H9 (cell line): ENCODE data around the gene FAAH. TPM values are rescaled to one million over a fixed set of nuclear protein-coding genes. Genes with fewer than 3 reads are reported as not detected.

Experiments
- DNase-seq: peaks from one replicate; pipeline ENCODE4 v3.0.0-alpha.2; 2017
- H2AFZ ChIP-seq: one replicate; pipeline ENCODE4 v1.6.1; 2013; ENCODE audit warnings: mild to moderate bottlenecking, low read length, control low read depth, moderate library complexity
- H2AK5ac ChIP-seq: 2 replicates; pipeline ENCODE4 v1.6.1; 2013; ENCODE audit warnings: low read length, control low read depth, mixed read lengths; ENCODE audit not compliant: insufficient read length
- H2BK120ac ChIP-seq: one replicate; pipeline ENCODE4 v1.6.1; 2013; ENCODE audit warnings: low read depth, mild to moderate bottlenecking, low read length, control low read depth, inconsistent platforms; ENCODE audit not compliant: poor library complexity, severe bottlenecking
- H2BK12ac ChIP-seq: 2 replicates; pipeline ENCODE4 v1.6.1; 2013; ENCODE audit warnings: low read length, control low read depth, mixed read lengths, low read depth; ENCODE audit not compliant: insufficient read length
- H2BK15ac ChIP-seq: 2 replicates; pipeline ENCODE4 v1.6.1; 2013; ENCODE audit warnings: low read depth, low read length, control low read depth
- H2BK20ac ChIP-seq: one replicate; pipeline ENCODE4 v1.6.1; 2013; ENCODE audit warnings: low read depth, mild to moderate bottlenecking, low read length, control low read depth, inconsistent platforms; ENCODE audit not compliant: poor library complexity, severe bottlenecking
- H2BK5ac ChIP-seq: 2 replicates; pipeline ENCODE4 v1.6.1; 2013; ENCODE audit warnings: low read length, control low read depth, mixed read lengths; ENCODE audit not compliant: insufficient read length
- H3K14ac ChIP-seq: 2 replicates; pipeline ENCODE4 v1.6.1; 2013; ENCODE audit warnings: low read length, control low read depth; ENCODE audit not compliant: insufficient read depth
- H3K18ac ChIP-seq: 2 replicates; pipeline ENCODE4 v1.6.1; 2013; ENCODE audit warnings: low read depth, mild to moderate bottlenecking, mixed read lengths, low read length, control low read depth; ENCODE audit not compliant: insufficient read length
- H3K23ac ChIP-seq: 2 replicates; pipeline ENCODE4 v1.6.1; 2013; ENCODE audit warnings: low read length, control low read depth, mixed read lengths, low read depth; ENCODE audit not compliant: insufficient read length
- H3K23me2 ChIP-seq: 2 replicates; pipeline ENCODE4 v1.6.1; 2013; ENCODE audit warnings: low read depth, mild to moderate bottlenecking, mixed read lengths, low read length, control low read depth; ENCODE audit not compliant: insufficient read length, poor library complexity, severe bottlenecking
- H3K27ac ChIP-seq: 2 replicates; pipeline ENCODE4 v1.5.1; 2013; ENCODE audit warnings: low read length, control low read depth, mixed read lengths, low read depth; ENCODE audit not compliant: insufficient read length
- H3K27me3 ChIP-seq: 2 replicates; pipeline ENCODE4 v1.6.1; 2013; ENCODE audit warnings: low read length, control low read depth, inconsistent platforms; ENCODE audit not compliant: insufficient read depth
- H3K4ac ChIP-seq: 2 replicates; pipeline ENCODE4 v1.6.1; 2013; ENCODE audit warnings: low read depth, mild to moderate bottlenecking, control low read depth, inconsistent platforms, low read length, moderate library complexity
- H3K4me1 ChIP-seq: 2 replicates; pipeline ENCODE4 v1.6.1; 2013; ENCODE audit warnings: low read length, control low read depth, inconsistent platforms; ENCODE audit not compliant: insufficient read depth
- H3K4me2 ChIP-seq: 2 replicates; pipeline ENCODE4 v1.6.1; 2013; ENCODE audit warnings: low read length, control low read depth, mixed read lengths; ENCODE audit not compliant: insufficient read length, insufficient read depth
- H3K56ac ChIP-seq: 2 replicates; pipeline ENCODE4 v1.6.1; 2013; ENCODE audit warnings: low read depth, mild to moderate bottlenecking, mixed read lengths, low read length, control low read depth; ENCODE audit not compliant: insufficient read length
- H3K79me1 ChIP-seq: 2 replicates; pipeline ENCODE4 v1.6.1; 2013; ENCODE audit warnings: low read depth, mild to moderate bottlenecking, moderate library complexity, low read length, control low read depth, inconsistent platforms; ENCODE audit not compliant: insufficient read depth, poor library complexity, severe bottlenecking
- H3K79me2 ChIP-seq: 2 replicates; pipeline ENCODE4 v1.6.1; 2013; ENCODE audit warnings: low read length, control low read depth, inconsistent platforms; ENCODE audit not compliant: insufficient read depth
- H3K9ac ChIP-seq: 2 replicates; pipeline ENCODE4 v1.6.1; 2013; ENCODE audit warnings: low read length, control low read depth, mixed read lengths; ENCODE audit not compliant: insufficient read length; ENCODE audit errors: extremely low read depth
- H3K9me3 ChIP-seq: one replicate; pipeline ENCODE4 v1.6.1; 2013; ENCODE audit warnings: low read depth, low read length, inconsistent platforms; ENCODE audit not compliant: control insufficient read depth
- H3T11ph ChIP-seq: one replicate; pipeline ENCODE4 v1.6.1; 2013; ENCODE audit warnings: mild to moderate bottlenecking, low read length, control low read depth, inconsistent platforms
- H4K20me1 ChIP-seq: one replicate; pipeline ENCODE4 v1.6.1; 2013; ENCODE audit not compliant: control insufficient read depth, insufficient read length, insufficient read depth
- H4K5ac ChIP-seq: 2 replicates; pipeline ENCODE4 v1.6.1; 2013; ENCODE audit warnings: low read depth, mild to moderate bottlenecking, mixed read lengths, low read length, control low read depth; ENCODE audit not compliant: insufficient read length
- H4K8ac ChIP-seq: replicated peaks from 2 replicates; pipeline ENCODE4 v1.6.1; 2013; ENCODE audit warnings: low read length, control low read depth, mixed read lengths, low read depth; ENCODE audit not compliant: insufficient read length
- H4K91ac ChIP-seq: 2 replicates; pipeline ENCODE4 v1.6.1; 2013; ENCODE audit warnings: low read depth, mild to moderate bottlenecking, moderate library complexity, mixed read lengths, low read length, control low read depth; ENCODE audit not compliant: insufficient read length
- H3K27ac Mint-ChIP-seq, 3 experiments: 2 replicates in 2 of 3; 3 replicates in 1 of 3; pipeline ENCODE4 v1.8.0; 2020 to 2021; ENCODE audit warnings: mixed read lengths in 3 of 3, mild to moderate bottlenecking in 1 of 3, moderate library complexity in 1 of 3
- H3K27me3 Mint-ChIP-seq: 2 replicates; pipeline ENCODE4 v1.8.0; 2021; ENCODE audit warnings: low read depth, mild to moderate bottlenecking, moderate library complexity, mixed read lengths
- H3K36me3 Mint-ChIP-seq, 3 experiments: 2 replicates in 2 of 3; 3 replicates in 1 of 3; pipeline ENCODE4 v1.8.0; 2020 to 2021; ENCODE audit warnings: low read depth in 3 of 3, mixed read lengths in 3 of 3; ENCODE audit not compliant: insufficient read depth in 1 of 3
- H3K4me1 Mint-ChIP-seq, 2 experiments: 2 replicates each; pipeline ENCODE4 v1.8.0; 2020; ENCODE audit warnings: mixed read lengths in 2 of 2
- H3K4me3 Mint-ChIP-seq, 2 experiments: 2 replicates in 1 of 2; 3 replicates in 1 of 2; pipeline ENCODE4 v1.8.0; 2020 to 2021; ENCODE audit warnings: mild to moderate bottlenecking in 2 of 2, mixed read lengths in 2 of 2, moderate library complexity in 1 of 2
- H3K9me3 Mint-ChIP-seq, 2 experiments: 2 replicates in 1 of 2; 3 replicates in 1 of 2; pipeline ENCODE4 v1.8.0; 2020; ENCODE audit warnings: mild to moderate bottlenecking in 2 of 2, mixed read lengths in 2 of 2, moderate library complexity in 1 of 2
- CTCF ChIP-seq: fragments of 200-600 bp; sonication (generic); conservative IDR thresholded peaks from 3 replicates; pipeline ENCODE4 v1.8.0; 2021; ENCODE audit warnings: antibody characterized with exemption, mild to moderate bottlenecking
- whole genome bisulfite sequencing: extraction: QIAGEN DNeasy Blood & Tissue Kit; methylation state at CpG from one replicate; pipeline ENCODE4 v1.1.7; 2013; ENCODE audit warnings: missing lambda C conversion rate, low lambda C conversion rate, mixed read lengths; ENCODE audit not compliant: insufficient read length; ENCODE audit errors: extremely low coverage; 5-methylcytosine and 5-hydroxymethylcytosine counted together
- total RNA-seq: library from RNA; stranded (reverse); gene quantifications from 2 replicates; pipeline ENCODE4 v1.2.1, GENCODE V29; 2021

FAAH gene
- total RNA-seq, 1 experiment from 2014 or later, result 18.9 TPM

DNA sequence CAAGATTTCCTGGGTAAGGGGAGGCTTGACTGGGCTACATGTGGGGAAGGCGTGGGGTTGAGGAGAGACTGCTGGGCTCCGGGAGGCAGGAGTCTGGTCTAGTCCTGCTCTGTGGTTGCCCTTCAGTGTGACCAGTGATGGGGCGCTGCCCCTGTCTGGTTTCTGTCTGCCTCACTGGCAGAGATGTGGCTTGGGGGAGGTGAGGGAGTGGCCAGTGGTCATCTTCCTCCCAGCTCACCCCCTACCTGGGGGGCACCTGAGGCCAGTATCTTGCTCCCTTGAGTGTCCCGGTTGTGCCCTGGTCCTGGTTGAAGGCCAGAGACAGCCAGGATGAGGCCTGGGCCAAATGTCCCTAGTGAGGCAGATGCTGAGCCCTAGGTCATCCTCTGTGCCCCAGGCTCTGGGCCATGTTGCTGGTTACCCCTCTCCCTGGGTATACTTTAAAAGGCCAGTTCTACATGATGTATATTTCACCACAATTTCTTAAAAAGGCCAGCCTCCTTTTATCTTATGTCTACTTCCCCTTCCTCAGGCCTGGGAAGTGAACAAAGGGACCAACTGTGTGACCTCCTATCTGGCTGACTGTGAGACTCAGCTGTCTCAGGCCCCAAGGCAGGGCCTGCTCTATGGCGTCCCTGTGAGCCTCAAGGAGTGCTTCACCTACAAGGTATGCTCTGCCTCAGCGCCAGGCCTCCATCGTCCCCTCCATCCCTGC, 10.5 kb downstream of the FAAH start:
- Mint-ChIP-seq H3K4me1 (peaks cover 33 to 44% of the 10 kb centered on the region in 2 experiments), H3K4me3 (no peak overlapping the region), H3K36me3 (peaks cover 2 to 7% (median 6%) of the 10 kb centered on the region in 3 experiments; a peak in 6 of 7 replicates), H3K27ac (no peak overlapping the region; a peak in 1 of 7 replicates), H3K27me3 (no peaks in the 10 kb centered on the region), H3K9me3 (no peaks in the 10 kb centered on the region)
- no peak overlapping the region for H3K9ac ChIP-seq
- H3K4ac ChIP-seq, result no peak overlapping the region
- no peak for TF ChIP-seq CTCF
- no peaks in the 10 kb centered on the region for H3K27me3 ChIP-seq
- WGBS, result no CpG with 5 or more reads among the region's 7 CpGs
- H3T11ph ChIP-seq, result no peak overlapping the region
- H4K20me1 ChIP-seq, result no peaks in the 10 kb centered on the region
- no peaks in the 10 kb centered on the region for H3K79me2 ChIP-seq
- H4K8ac ChIP-seq, result no peak overlapping the region
- no peak overlapping the region for H3K4me2 ChIP-seq
- H3K56ac ChIP-seq, result no peak overlapping the region
- H3K9me3 ChIP-seq, result no peaks in the 10 kb centered on the region
- no peak overlapping the region for H2BK15ac ChIP-seq
- H3K27ac ChIP-seq, result no peak overlapping the region
- H2BK12ac ChIP-seq, result no peak overlapping the region
- H3K4me1 ChIP-seq, result peaks cover 3% of the 10 kb centered on the region; the same call in 1 of the 2 replicates
- H2BK20ac ChIP-seq, result no peak overlapping the region
- H3K14ac ChIP-seq, result no peak overlapping the region; the same call in 1 of the 2 replicates
- H2AK5ac ChIP-seq, result no peak overlapping the region
- no peak overlapping the region for H2BK120ac ChIP-seq
- H2BK5ac ChIP-seq, result no peak overlapping the region
- DNase-seq, result no peak
- no peak overlapping the region for H4K91ac ChIP-seq
- no peak overlapping the region for H4K5ac ChIP-seq
- H3K23me2 ChIP-seq, result no peaks in the 10 kb centered on the region
- H3K23ac ChIP-seq, result no peak overlapping the region
- no peak overlapping the region for H2AFZ ChIP-seq
- H3K79me1 ChIP-seq, result no peaks in the 10 kb centered on the region
- no peak overlapping the region for H3K18ac ChIP-seq
